AG04450 (cell line): ENCODE measurements around the gene SPRED3. TPM values are rescaled to one million over a fixed set of nuclear protein-coding genes. Genes with fewer than 3 reads are reported as not detected.

ENCODE experiments used
- CTCF ChIA-PET: fragments of 300-600, 350-600 bp; formaldehyde crosslinking; extraction: SDS; loops from one replicate; lab custom pipeline; 2022; ENCODE audit warnings: antibody characterized with exemption, inconsistent platforms; lab: Charles Lee
- POLR2A ChIA-PET: fragments of 350-600 bp; formaldehyde crosslinking; extraction: SDS; loops from one replicate; lab custom pipeline; 2021; ENCODE audit warnings: antibody characterized with exemption, inconsistent platforms; lab: Yijun Ruan, JAX
- DNase-seq: peaks from one replicate; pipeline ENCODE4 v3.0.0-alpha.2; 2011; ENCODE audit warnings: low read depth, low spot score
- H3K27ac ChIP-seq: one replicate; pipeline ENCODE4 v1.5.1; 2012; ENCODE audit warnings: low read depth, low read length, control low read depth
- H3K27me3 ChIP-seq: one replicate; pipeline ENCODE4 v1.6.0; 2012; ENCODE audit warnings: low read length; ENCODE audit not compliant: control insufficient read depth, insufficient read depth
- H3K4me3 ChIP-seq: 2 replicates; pipeline ENCODE4 v1.5.1; 2011; ENCODE audit warnings: mild to moderate bottlenecking, low read depth, low read length, control low read depth
- H3K9me3 ChIP-seq: 2 replicates; pipeline ENCODE4 v1.5.1; 2012; ENCODE audit warnings: low read length; ENCODE audit not compliant: control insufficient read depth, insufficient read depth
- CTCF ChIP-seq: IDR thresholded peaks from 2 replicates; pipeline ENCODE4 v1.5.1; 2011; ENCODE audit warnings: low read depth, low read length, control low read depth, inconsistent platforms
- polyA plus RNA-seq: library from polyadenylated mRNA; depleted of rRNA; stranded (reverse); fragments of >200 nt; gene quantifications from 2 replicates; pipeline ENCODE4 v1.2.3, GENCODE V29; 2011

The SPRED3 gene
- polyA plus RNA-seq, 1 experiment, result 2.5 TPM

DNA sequence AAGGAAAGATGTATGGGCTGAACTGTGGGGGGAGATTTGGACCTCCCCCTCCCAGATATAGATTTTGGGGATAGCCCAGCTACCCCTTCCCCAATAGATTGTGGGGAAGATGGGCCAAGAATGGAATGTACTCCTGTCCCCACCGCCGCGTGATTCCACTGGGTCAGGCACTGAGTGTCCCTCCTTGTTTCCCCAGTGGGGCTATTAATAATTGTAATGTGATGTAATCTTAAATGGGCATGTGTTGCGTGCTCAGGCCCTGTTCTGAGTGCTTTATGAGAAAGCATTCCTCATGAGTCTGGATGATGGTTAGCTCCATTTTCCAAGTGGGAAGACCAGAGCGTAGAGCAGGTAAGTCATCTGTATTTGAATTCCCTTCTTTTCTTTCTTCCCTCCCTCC, 12.7 kb upstream of the SPRED3 start:
- peak overlapping the region; percentile 52 for H3K27ac ChIP-seq
- CTCF ChIA-PET, result interaction anchor here (0.7 to 3.3 kb wide), 6 partner anchors 8 to 473 kb away, joined by 3 to 21 read pairs (median 6); partner anchors contain the start of genes FAM98C and GGN
- POLR2A ChIA-PET, result interaction anchor here (0.6 to 2.6 kb wide), 3 partner anchors 13 to 351 kb away, joined by 3 to 49 read pairs (median 3); partner anchors contain the start of genes GGN and SPRED3
- peak overlapping the region; percentile 92 for H3K4me3 ChIP-seq
- peaks cover 3% of the 10 kb centered on the region for H3K27me3 ChIP-seq
- no peak for DNase-seq
- no peak for TF ChIP-seq CTCF
- no peaks in the 10 kb centered on the region for H3K9me3 ChIP-seq

DNA sequence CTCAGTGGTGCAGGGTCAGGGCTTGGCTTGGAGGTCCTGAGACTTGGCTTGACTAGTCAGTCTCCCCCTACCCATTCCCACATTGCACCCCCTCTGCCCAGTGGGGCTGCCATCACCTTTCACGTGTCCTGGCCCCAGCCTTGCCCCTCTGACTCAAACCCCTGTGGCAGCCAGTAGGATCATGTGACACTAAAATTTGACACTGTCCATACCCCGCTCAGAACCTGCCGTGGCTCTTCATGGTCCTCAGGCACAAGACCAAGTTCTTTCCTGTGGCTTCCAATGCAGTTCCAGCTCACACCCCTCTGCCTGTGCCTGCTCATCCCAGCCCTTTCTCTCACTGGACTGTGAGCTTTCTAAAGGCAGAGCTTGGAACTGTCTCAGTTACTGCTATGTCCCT, 11.9 kb upstream of the SPRED3 start:
- TF ChIP-seq CTCF, result no peak
- DNase-seq, result no peak
- H3K27ac ChIP-seq, result no peak overlapping the region
- ChIA-PET CTCF (interaction anchor here (1.1 to 3.3 kb wide), 3 partner anchors 8 to 133 kb away, joined by 5 to 21 read pairs (median 5); partner anchors contain the start of gene FAM98C), POLR2A (interaction anchor here (0.6 to 2.5 kb wide), 2 partner anchors 11 to 350 kb away, joined by 3 to 8 read pairs; partner anchors contain the start of gene GGN)
- no peaks in the 10 kb centered on the region for H3K27me3 ChIP-seq
- peak overlapping the region; percentile 92; the same call in 1 of the 2 replicates for H3K4me3 ChIP-seq
- H3K9me3 ChIP-seq, result no peaks in the 10 kb centered on the region

GRCh38 chr19:38377052-38377451, 11.4 kb upstream of the SPRED3 start:
- H3K4me3 ChIP-seq, result no peak overlapping the region
- DNase-seq, result no peak
- ChIA-PET POLR2A (interaction anchor here (2.5 kb wide), 1 partner anchor 11 kb away, joined by 8 read pairs; the partner anchor contains the start of gene GGN), CTCF (no interaction called here)
- no peak for TF ChIP-seq CTCF
- H3K27me3 ChIP-seq, result no peaks in the 10 kb centered on the region
- H3K9me3 ChIP-seq, result no peaks in the 10 kb centered on the region
- H3K27ac ChIP-seq, result no peak overlapping the region

GRCh38 chr19:38378866-38379265, 9.6 kb upstream of the SPRED3 start:
- POLR2A ChIA-PET, result interaction anchor here (2.5 kb wide), 1 partner anchor 9 kb away, joined by 8 read pairs; the partner anchor contains the start of gene GGN
- CTCF ChIA-PET, result interaction anchor here (0.6 to 1.5 kb wide), 3 partner anchors 24 to 467 kb away, joined by 3 to 6 read pairs (median 5); partner anchors contain the start of genes CATSPERG and FAM98C
- Histone ChIP-seq H3K27me3 (no peaks in the 10 kb centered on the region), H3K27ac (no peak overlapping the region), H3K9me3 (no peaks in the 10 kb centered on the region), H3K4me3 (no peak overlapping the region)
- no peak for DNase-seq
- no peak for TF ChIP-seq CTCF

- ChIA-PET CTCF (no interaction called here), POLR2A (no interaction called here)
- Histone ChIP-seq H3K27ac (no peak overlapping the region), H3K4me3 (no peak overlapping the region), H3K27me3 (no peaks in the 10 kb centered on the region), H3K9me3 (peaks cover under 1% of the 10 kb centered on the region; the same call in 1 of the 2 replicates)
- no peak for DNase-seq
- TF ChIP-seq CTCF, result no peak
Observed at GRCh38 chr19:38381138-38381537, 7.4 kb upstream of the SPRED3 start.
